Measurements from ENCODE around the gene SETBP1.
"Not testable (repeated sequence)": the region's sequence is repeated elsewhere in the genome, so short reads cannot be mapped to it uniquely, and the experiment has no call there.

The SETBP1 gene

DNA sequence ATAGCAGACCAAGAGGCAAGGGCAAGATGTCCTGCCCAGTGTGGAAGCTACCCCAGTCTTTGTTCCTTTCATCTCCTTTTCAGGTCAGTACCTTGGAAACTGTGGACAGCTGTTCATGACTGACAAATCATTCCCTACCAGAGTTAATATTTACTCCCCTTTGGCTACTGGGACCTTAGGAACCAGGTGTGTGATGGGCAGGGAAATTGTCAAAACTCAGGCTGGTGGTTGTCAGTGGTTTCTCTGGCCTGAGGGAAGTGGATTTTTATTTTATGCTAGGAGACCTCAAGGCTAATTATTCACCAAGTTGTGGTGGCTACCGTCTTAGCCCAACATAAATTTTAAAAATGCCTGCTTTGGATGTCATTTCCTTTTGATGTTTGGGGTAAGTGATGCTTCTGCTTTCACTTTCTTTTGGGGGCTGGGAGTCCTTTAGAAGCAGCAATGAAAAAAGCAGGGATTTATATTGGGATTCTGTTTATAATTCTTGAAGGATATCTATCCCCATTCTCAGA is 119.3 kb downstream of the SETBP1 start:
- no peak for DNase-seq (ENCODE audit: low read depth)
- TF ChIP-seq, protein P1, sequence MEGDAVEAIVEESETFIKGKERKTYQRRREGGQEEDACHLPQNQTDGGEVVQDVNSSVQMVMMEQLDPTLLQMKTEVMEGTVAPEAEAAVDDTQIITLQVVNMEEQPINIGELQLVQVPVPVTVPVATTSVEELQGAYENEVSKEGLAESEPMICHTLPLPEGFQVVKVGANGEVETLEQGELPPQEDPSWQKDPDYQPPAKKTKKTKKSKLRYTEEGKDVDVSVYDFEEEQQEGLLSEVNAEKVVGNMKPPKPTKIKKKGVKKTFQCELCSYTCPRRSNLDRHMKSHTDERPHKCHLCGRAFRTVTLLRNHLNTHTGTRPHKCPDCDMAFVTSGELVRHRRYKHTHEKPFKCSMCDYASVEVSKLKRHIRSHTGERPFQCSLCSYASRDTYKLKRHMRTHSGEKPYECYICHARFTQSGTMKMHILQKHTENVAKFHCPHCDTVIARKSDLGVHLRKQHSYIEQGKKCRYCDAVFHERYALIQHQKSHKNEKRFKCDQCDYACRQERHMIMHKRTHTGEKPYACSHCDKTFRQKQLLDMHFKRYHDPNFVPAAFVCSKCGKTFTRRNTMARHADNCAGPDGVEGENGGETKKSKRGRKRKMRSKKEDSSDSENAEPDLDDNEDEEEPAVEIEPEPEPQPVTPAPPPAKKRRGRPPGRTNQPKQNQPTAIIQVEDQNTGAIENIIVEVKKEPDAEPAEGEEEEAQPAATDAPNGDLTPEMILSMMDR (conservative IDR thresholded peaks at IDR 0.05; ENCODE audit: low read depth, low read length): no peak
- no peak overlapping the region for H3K4me3 ChIP-seq (ENCODE audit: low read length)

DNA sequence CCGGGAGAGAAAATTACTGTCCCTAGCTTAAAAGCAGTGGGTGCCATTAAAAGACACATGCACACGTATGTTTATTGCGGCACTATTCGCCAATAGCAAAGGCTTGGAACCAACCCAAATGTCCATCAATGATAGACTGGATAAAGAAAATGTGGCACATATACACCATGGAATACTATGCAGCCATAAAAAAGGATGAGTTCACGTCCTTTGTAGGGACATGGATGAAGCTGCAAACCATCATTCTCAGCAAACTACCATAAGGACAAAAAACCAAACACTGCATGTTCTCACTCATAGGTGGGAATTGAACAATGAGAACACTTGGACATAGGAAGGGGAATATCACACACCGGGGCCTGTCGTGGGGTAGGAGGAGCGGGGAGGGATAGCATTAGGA is 120.1 kb downstream of the SETBP1 start:
- H3K4me3 ChIP-seq (ENCODE audit: low read length): not testable (repeated sequence)

DNA sequence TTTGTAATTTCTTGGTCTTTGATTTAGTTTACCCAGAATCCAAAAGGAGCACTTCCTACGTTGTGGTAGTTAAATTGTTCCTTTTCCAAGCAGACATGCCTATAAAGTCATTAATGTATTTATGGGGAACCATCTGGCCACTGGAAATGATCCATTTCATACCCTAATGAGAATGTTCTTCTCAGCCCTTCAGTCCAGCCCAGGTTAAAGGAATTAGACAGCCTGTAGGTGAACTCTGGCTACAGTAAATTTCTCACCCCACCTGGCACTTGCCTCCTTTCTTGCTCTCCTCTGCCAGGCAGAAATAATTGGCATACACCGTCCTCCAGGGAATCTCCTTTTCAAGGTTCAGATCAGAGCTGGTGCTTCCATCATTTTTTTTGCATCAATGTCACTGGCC is 121.1 kb downstream of the SETBP1 start:
- H3K4me3 ChIP-seq (ENCODE audit: low read length): no peak overlapping the region
- TF ChIP-seq, protein P1 (conservative IDR thresholded peaks at IDR 0.05; ENCODE audit: low read depth, low read length): no peak
- DNase-seq (ENCODE audit: low read depth): no peak

More for the DNA sequence above, 120.1 kb downstream of the SETBP1 start:
- not testable (repeated sequence) for DNase-seq (ENCODE audit: low read depth)

DNA sequence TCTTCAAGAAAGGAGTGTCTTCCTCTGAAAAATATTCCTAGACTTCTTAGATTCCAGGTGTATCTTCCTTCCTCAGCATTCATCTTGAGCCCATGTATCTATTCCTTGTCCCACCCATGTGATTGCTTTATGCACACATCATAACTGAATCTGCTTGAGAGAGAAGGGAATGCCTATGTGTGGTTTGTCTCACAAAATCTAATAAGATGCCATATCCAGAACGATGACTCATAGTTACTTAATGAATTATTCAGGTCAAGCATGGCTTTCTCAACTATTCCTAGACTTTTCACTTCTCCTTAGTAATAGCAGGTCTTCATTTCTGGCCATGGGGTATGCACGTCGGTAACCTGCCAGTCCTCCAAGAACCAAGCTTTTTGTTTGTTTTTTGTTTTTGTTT is 121.8 kb downstream of the SETBP1 start:
- DNase-seq (ENCODE audit: low read depth): no peak
- no peak overlapping the region for H3K4me3 ChIP-seq (ENCODE audit: low read length)
- TF ChIP-seq, protein P1 (conservative IDR thresholded peaks at IDR 0.05; ENCODE audit: low read depth, low read length): no peak

DNA sequence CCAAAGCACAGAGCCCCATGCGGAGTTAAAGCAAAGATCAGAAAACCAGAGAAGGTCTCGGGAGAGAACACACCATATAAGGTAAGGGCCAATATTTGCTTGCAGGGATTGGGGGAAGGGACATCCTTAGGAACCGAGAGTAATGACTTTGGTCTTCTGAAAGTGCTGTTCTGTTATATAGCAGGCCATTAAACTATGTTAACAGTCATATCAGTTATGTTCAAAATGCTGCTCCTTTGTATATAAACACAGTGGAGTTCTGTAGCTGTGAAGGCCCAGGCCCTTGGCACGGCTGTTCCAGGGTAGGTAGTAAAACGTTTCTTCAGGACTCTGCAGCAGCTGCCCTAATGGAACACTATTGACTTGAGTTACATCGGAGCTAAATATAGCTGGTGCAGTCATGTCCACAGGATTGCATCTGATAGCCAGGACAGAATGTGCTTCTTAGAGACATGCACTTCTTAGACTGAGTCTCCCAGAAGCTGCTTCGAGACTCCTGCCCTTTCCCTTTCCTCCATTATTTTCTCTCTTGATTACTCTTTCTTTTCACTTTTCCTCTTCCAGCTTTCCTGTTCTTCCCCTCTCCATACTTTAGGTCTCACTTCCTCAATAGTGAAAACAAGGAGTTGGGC is 122.4 kb downstream of the SETBP1 start:
- H3K4me3 ChIP-seq (ENCODE audit: low read length): no peak overlapping the region
- TF ChIP-seq, protein P1 (conservative IDR thresholded peaks at IDR 0.05; ENCODE audit: low read depth, low read length): no peak
- DNase-seq (ENCODE audit: low read depth): no peak

DNA sequence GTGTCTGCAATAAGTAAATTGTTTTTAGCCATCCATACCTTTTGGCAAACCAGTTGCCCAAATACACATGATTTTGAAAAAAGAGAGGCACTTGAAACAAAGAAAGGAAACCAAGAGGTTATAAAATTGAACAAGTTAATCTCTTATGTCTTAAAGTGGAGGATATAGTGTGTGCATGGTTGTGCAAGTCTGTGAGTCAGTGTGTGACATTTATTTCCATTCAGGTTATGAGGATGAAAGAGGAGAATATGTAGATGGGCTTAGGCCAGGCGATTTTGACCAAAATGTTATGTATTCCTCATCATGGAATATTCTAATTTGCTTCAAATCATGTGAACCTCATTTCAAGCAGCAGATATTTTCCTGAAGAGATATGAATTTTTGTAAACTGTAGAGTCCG is 123.3 kb downstream of the SETBP1 start:
- DNase-seq (ENCODE audit: low read depth): no peak
- TF ChIP-seq, protein P1 (conservative IDR thresholded peaks at IDR 0.05; ENCODE audit: low read depth, low read length): no peak
- H3K4me3 ChIP-seq (ENCODE audit: low read length): no peak overlapping the region

DNA sequence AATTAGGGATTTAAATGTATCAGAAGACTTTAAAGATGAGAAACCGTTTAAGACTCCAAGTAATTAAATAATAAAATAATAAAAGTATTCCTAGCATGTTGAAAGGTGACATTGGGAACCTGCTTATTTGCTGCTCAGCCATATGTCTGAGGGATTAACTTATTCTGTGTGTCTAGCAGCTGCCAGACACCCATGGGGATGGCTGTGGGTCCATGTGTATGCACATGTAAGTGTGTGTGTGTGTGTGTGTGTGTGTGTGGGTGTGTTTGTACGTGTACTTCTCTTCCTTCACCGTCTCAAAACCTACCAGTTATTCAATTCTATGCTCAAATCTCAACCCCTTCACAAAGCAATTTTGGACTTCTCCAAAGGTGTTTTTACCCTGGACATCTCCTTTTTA is 124.5 kb downstream of the SETBP1 start:
- DNase-seq (ENCODE audit: low read depth): no peak
- TF ChIP-seq, protein P1 (conservative IDR thresholded peaks at IDR 0.05; ENCODE audit: low read depth, low read length): no peak

More for the DNA sequence above, 124.5 kb downstream of the SETBP1 start:
- no peak overlapping the region for H3K4me3 ChIP-seq (ENCODE audit: low read length)

All from retinal pigment epithelial cell (primary cell).